Erythroblast (primary cell): ENCODE results near the gene HEATR5A.
"Not testable (repeated sequence)": the region's sequence is repeated elsewhere in the genome, so short reads cannot be mapped to it uniquely, and the experiment has no call there.

Source experiments
- GATA1 ChIP-seq: IDR thresholded peaks from 2 replicates; pipeline ENCODE4 v1.6.1; 2011; ENCODE audit warnings: low read depth, mild to moderate bottlenecking, control low read depth, low read length, moderate library complexity
- POLR2A ChIP-seq: IDR thresholded peaks from 2 replicates; pipeline ENCODE4 v1.6.1; 2011; ENCODE audit warnings: mild to moderate bottlenecking, low read length

GRCh38 chr14:31379125-31379947 lies 41.0 kb downstream of the HEATR5A start:
- TF ChIP-seq POLR2A, GATA1: not testable (repeated sequence)
